IPS-NIHi7 (cell line): Measurements from ENCODE around the gene ATP13A1.
A peak's percentile ranks its signal among the peaks of the same experiment; 100 is the strongest.
"Not testable (repeated sequence)": the region's sequence is repeated elsewhere in the genome, so short reads cannot be mapped to it uniquely, and the experiment has no call there.

Experiments
- DNase-seq: peaks from one replicate; pipeline ENCODE4 v3.0.0; 2012; ENCODE audit warnings: mixed read lengths; ENCODE audit errors: extremely low spot score

The ATP13A1 gene

GRCh38 chr19:19619849-19620210 is 43.6 kb downstream of the ATP13A1 start:
- DNase-seq: no peak

- no peak for DNase-seq
These were observed 44.2 kb downstream of the ATP13A1 start for GRCh38 chr19:19619181-19619848.

- DNase-seq: peak; percentile 99
These were observed 45.0 kb downstream of the ATP13A1 start, which contains the start of gene PBX4 for GRCh38 chr19:19618219-19619051. TSS of gene PBX4 (minus strand) at chr19:19618687. CDS start at chr19:19618629, 58 bp downstream.

GRCh38 chr19:19615086-19615485 is 48.4 kb downstream of the ATP13A1 start:
- DNase-seq: no peak

GRCh38 chr19:19613506-19613905 is 50.0 kb downstream of the ATP13A1 start:
- no peak for DNase-seq

GRCh38 chr19:19610376-19611202 is 52.9 kb downstream of the ATP13A1 start:
- no peak for DNase-seq

GRCh38 chr19:19606686-19607085 is 56.8 kb downstream of the ATP13A1 start:
- DNase-seq: not testable (repeated sequence)

- DNase-seq: no peak
These were observed 57.5 kb downstream of the ATP13A1 start for GRCh38 chr19:19606021-19606420.

- DNase-seq: no peak
These were observed 60.7 kb downstream of the ATP13A1 start for GRCh38 chr19:19602713-19603324.

- DNase-seq: no peak
These were observed 61.3 kb downstream of the ATP13A1 start for GRCh38 chr19:19602136-19602712.

GRCh38 chr19:19600793-19601330 is 62.6 kb downstream of the ATP13A1 start:
- no peak for DNase-seq

GRCh38 chr19:19598728-19599451 is 64.6 kb downstream of the ATP13A1 start:
- not testable (repeated sequence) for DNase-seq

GRCh38 chr19:19597809-19598306 is 65.6 kb downstream of the ATP13A1 start:
- DNase-seq: no peak
